GM18519 (cell line): ENCODE data around the gene B4GALT6.

Experiments used
- ATAC-seq: cut with Tn5 transposase; IDR thresholded peaks from one replicate; pipeline ENCODE4 v1.9.1; 2021; ENCODE audit warnings: mild to moderate bottlenecking, moderate library complexity; ENCODE audit not compliant: unreplicated experiment, low FRiP score

Gene B4GALT6

GRCh38 chr18:31694297-31694696, 9.9 kb upstream of the B4GALT6 start:
- no peak for ATAC-seq

GRCh38 chr18:31688606-31689005, 4.2 kb upstream of the B4GALT6 start:
- no peak for ATAC-seq

GRCh38 chr18:31686986-31687928, 2.9 kb upstream of the B4GALT6 start:
- ATAC-seq: no peak

DNA sequence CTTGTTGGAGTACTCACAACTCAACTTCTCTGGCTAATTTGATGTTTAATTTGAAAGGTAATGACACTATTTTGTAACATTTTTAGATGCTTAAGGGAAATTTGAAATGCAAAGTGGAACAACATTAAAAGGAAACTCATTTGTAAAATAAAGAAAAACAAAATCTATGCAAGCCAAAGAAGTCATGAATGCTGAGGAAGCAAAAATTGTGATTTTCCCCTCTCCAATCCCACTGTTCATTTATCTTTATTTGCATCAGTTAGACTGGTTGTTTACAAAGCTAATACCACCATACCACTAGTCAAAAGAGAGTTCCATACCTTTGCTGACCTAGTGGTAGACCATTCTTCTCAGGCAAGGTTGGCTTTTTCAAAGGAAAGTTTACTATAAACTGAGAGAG, 2.2 kb upstream of the B4GALT6 start:
- ATAC-seq: no peak

DNA sequence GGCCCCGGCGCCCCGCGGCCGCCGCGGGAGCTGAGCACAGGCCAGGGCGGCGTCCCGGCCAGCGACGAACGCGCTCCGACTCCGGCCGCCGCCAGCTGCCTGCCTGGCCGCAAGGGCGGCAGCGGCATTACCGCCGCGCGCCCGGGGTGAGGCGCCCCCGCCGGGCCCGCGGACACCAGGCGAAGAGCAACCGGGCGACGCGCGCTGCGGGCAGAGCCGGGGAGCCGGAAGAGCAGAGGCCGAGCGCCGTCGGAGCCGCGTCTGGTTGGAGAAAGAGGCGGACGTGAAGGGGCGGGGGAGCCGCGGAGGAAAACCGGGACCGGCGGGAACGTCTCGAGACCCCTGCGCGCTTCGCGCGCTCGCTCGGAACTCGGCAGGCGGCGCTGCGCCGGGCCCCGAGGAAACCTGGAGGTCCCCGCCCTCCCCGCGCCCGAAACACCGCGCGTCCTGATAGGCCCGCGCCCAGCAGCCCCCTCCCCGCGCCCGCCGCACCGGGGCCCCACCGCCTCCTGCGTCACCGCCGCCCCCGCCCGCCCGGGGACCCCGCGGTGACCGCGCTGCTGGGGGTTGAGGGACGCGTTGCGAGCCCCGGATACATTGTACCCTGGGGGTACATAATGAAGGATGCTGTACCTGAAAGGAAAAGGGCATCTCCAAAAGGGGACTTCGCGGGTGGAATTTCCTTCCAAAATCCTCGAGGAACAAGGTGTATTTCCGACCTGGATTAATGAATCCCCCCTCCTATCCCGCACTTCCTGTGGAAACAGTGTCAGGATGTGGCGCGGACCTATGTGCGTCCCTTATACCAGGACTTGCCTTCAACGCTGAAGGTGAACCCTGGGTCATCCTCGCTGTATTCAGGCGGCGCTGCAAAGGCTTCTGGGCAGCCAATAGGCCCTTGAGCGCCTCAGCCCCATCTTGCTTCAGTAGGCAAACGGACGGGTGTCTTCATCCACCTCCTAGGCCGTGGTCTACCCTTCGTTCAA, 1.0 kb upstream of the B4GALT6 start:
- peak; percentile 56 for ATAC-seq

GRCh38 chr18:31683968-31684278, 458 bp downstream of the B4GALT6 start:
- no peak for ATAC-seq

DNA sequence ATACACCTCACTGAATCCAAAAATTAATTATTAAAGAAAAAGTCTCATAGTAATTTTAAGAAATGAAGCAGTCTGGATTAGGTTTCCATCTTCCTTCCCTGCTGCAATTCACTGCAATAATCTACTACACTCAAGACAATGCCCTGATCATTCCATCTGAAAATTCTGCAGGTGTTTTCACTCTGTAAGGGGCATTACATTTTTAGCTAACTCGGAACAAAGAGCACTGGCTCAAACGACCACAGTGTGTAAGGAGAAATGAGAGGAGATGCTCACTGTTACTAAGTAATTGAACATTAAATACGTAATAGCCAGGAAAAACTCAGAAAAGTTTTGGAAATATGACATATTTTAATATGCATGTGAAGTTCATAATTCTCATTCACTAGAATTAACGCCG, 1.3 kb downstream of the B4GALT6 start:
- ATAC-seq: no peak

- ATAC-seq: peak; percentile 34
Observed at GRCh38 chr18:31680831-31681568, 3.4 kb downstream of the B4GALT6 start.

DNA sequence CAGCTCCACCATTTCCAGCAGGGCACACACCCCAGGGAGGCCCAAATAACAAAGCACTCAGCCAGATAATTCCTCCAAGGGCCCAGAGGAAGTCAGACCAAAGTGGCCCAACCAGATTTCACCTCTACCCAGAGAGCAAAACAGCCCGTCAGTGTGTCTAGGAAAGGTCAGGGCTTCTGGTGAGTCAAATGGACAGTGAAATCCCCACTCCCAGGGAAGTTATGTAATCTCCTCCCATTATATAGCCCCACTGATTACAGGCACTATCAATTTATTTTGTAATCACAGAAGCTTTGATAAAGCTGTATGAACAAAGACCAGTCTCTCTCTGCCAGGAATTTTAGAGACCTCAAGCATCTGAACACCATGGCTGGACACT, 4.0 kb downstream of the B4GALT6 start:
- no peak for ATAC-seq

DNA sequence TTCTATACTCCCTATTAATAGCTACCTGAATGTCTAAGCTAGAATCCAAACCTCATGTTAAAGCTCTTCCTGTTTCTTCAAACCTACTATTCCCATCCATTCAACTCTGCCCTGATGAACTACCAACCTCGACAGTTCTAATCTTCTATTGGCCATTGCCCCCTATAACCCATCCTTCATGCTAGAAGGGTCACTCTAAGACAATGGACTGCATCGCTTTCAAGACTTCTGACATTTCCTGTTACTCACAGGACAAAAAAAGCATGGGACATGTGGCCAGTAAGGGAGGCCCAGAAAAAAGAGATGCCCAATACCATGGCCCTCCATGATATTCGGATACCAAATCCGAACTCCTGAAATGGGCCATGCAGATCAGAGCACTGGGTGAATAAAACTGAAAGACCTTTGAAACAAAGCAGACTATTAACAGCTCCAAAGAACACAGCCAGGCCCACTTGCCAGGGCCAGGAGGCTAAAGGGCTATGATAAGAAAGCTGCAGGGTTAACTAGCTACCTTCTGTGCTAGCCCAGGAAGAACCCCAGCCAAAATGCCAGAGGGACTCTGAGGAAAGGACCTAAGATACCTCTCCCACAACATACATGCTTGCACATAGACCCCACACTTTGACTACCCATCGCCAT, 4.5 kb downstream of the B4GALT6 start:
- no peak for ATAC-seq

- no peak for ATAC-seq
Observed at GRCh38 chr18:31679133-31679742, 5.1 kb downstream of the B4GALT6 start.

GRCh38 chr18:31678425-31678824, 6.0 kb downstream of the B4GALT6 start:
- no peak for ATAC-seq

- no peak for ATAC-seq
Observed at GRCh38 chr18:31677592-31677991, 6.8 kb downstream of the B4GALT6 start.

DNA sequence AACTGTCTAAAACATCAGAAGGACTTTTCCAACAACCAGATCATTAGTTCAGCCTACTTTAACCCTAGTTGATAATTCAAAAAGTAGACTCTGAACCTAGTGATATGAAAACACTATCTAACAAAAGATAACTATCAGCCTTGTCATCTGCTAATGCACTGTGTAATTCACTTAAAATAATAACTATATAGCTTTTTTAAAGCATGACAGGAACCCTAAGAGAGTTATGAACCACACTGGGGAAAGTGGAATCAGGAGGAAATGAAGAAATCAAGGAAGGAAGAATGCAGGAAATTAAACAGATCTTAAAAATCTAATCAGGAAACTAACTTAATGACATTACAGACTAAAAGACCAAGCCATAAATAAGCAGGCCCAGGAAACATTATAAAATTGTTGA, 9.0 kb downstream of the B4GALT6 start:
- ATAC-seq: no peak

GRCh38 chr18:31672628-31673135, 11.7 kb downstream of the B4GALT6 start:
- no peak for ATAC-seq

DNA sequence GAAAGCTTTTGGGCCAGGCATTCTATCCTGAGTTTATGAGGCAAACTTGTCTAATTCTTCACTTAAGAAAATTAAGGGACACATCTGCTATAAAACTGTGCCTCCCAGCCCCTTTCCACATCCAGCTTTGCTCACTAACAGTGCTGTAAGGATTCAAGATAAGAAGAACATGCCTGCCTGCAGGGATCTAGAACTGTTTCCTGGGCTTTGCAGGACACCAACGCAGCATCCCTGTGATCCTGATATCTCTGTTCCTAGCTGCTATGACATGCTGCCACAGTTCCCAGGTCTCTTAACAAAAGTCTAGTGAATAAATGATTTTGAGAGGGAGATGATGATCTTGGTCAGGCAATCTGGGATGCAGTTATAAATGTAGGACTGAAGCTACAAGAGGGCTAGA, 12.4 kb downstream of the B4GALT6 start:
- ATAC-seq: no peak

DNA sequence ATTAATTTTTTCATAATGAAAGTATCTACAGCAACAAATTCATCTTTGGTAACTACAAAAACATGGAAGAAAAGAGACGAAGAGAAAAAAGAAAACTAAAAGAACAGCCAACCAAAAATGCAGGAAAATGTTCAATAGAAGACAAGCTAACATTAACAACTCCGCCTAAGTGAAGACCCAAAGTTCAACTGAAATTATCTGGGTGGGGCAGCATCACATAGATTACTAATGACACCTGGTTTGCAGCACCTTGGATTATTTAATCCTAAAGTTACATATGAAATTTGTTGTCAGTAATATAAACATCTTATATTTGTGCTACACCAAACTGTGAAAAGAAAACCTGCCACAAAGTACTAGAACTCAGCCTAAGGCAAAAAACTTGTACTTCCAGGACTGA, 14.8 kb downstream of the B4GALT6 start:
- no peak for ATAC-seq

DNA sequence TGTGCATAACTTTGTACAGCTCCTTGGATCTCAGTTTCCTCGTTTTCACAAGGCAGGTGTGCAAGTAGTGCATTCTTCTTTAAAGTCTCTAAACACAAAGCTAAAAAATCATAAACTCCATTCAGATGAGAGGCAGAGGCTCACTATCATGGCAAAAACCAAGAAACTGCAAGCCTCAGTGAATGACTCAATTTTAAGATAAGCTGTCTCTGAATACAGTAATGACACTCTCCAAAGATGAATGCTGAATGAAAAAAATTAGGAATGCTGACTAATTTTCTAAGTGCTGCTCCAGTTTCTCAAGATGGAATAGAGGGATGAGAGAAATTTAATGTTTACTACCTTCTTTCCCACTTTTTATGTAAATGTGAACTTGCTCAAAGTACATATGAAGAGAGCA, 17.2 kb downstream of the B4GALT6 start:
- ATAC-seq: no peak

- ATAC-seq: no peak
Observed at GRCh38 chr18:31666055-31666454, 18.3 kb downstream of the B4GALT6 start.

DNA sequence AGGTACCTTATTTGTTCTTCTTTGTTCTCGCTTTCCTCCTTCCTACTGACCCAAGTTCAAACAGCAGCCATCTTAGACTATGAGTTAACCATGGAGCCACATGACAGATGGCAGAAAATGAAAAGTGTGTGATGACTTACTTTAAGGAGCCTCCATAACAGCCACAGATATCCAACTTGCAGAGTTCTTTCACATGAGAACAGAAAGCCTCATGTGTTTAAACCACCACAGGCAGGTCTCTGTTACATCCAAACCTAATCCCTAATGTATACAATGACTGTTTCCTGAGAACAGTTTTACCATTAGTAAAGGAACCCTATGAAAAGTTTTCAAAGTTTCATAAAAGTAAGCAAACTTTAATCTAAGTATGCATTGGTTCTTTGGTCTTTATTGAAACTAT, 20.3 kb downstream of the B4GALT6 start:
- ATAC-seq: no peak
